Effector memory CD4-positive, alpha-beta T cell (primary cell): Measurements from ENCODE around the gene SPACDR.

Experiments used
- DNase-seq, 3 donors: peaks; one replicate each; pipeline ENCODE4 v3.0.0-alpha.2; 2020
- H3K27ac ChIP-seq: 2 replicates; pipeline ENCODE4 v1.7.0; 2013; ENCODE audit warnings: mild to moderate bottlenecking, low read length, moderate library complexity; ENCODE audit not compliant: insufficient read depth, poor library complexity, severe bottlenecking
- H3K27me3 ChIP-seq: replicated peaks from 2 replicates; pipeline ENCODE4 v1.7.0; 2013; ENCODE audit warnings: mild to moderate bottlenecking, low read length; ENCODE audit not compliant: insufficient read depth, control insufficient read depth, poor library complexity, severe bottlenecking
- H3K36me3 ChIP-seq: 2 replicates; pipeline ENCODE4 v1.7.0; 2013; ENCODE audit warnings: mild to moderate bottlenecking, low read length, moderate library complexity; ENCODE audit not compliant: control insufficient read depth, insufficient read depth
- H3K4me1 ChIP-seq: 2 replicates; pipeline ENCODE4 v1.7.0; 2013; ENCODE audit warnings: low read length, mild to moderate bottlenecking; ENCODE audit not compliant: control insufficient read depth, insufficient read depth, poor library complexity, severe bottlenecking
- H3K4me3 ChIP-seq: 2 replicates; pipeline ENCODE4 v1.7.0; 2013; ENCODE audit warnings: low read length, low read depth, mild to moderate bottlenecking; ENCODE audit not compliant: insufficient read depth, poor library complexity, severe bottlenecking
- H3K9me3 ChIP-seq: 2 replicates; pipeline ENCODE4 v1.7.0; 2013; ENCODE audit warnings: mild to moderate bottlenecking, low read length, moderate library complexity; ENCODE audit not compliant: control insufficient read depth

The SPACDR gene

DNA sequence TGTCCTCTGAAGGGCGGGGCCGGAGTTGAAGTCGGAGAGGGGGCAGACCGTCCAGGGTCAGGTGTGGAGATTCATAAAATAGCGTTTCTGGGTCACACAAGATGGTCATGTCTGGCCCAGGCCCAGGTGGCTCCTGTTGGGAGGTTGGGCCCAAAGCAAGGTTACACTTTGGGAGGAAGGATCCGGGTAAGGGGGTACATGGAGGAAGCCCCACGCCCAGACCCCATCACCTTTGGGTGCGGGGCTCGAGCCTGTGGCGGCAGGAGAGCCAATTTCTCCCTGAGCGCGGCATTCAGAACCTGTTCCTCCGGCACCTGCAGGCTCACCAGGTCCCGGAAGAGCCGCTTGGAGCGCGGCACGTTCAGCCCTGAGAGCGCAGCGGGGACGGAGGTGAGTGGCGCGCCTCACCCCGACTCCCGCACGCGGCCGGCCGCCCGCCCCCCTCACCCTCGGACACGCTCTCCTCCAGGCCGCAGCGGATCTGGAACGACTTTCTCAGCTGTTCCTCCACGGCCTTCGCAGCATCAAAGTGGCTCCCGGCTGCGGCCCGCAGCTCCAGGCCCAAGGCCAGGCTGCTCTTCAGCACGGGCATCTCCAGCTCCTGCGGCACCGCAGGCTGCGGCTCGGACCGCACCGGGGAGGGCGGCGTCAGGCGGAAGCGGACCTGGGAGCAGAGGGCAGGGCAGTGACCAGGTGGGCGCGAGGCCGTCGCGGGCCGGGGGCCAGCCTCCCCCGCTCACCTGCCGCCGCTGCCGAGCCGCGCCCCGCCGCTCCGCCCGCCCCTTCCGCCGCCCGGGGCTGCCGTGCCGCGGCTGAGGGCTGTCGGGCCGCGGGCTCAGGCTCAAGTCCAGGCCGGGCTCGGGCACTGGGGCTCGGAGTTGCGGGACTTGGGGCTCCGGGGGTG lies 28.4 kb downstream of the SPACDR start:
- Histone ChIP-seq H3K27me3 (no peaks in the 10 kb centered on the region), H3K4me3 (peak overlapping the region; percentile 95), H3K36me3 (peaks cover 21% of the 10 kb centered on the region), H3K4me1 (peaks cover 33% of the 10 kb centered on the region), H3K9me3 (no peaks in the 10 kb centered on the region), H3K27ac (peak overlapping the region; percentile 95)
- peak; percentile 15 to 32 (median 27) for DNase-seq

DNA sequence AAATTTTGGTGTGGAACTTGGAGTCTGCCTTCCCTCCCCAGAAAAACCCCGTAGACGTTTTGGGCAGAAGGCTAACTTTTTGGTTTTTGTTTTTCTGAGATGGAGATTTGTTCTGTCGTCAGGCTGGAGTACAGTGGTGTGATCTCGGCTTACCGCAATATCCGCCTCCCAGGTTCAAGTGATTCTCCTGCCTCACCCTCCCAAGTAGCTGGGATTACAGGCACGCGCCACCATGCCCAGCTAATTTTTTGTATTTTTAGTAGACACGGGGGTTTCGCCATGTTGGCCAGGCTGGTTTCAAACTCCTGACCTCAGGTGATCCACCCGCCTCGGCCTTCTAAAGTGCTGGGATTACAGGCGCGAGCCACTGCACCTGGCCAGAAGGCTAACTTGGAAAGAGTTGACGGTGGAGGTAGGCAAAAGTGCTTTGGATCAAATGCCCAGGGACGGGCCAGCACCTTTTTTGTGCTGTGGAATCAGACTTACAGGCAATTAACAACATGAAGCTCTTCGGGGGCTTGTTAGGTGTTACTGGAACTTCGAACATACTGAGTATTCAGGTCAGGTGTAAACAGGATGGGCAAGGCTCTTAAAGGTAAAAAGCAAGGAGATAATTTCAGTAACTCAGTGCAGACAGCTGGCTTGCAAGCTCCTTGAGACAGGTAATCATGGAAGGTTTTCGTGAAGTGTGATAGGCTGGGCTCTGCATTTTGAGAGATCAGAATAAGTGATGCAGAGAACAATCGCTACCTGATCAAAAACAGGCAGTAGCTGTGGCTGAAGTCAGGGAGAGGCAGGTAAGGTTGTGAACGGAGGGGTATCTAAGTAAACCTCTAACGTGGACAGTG lies 29.5 kb downstream of the SPACDR start:
- peaks cover 37% of the 10 kb centered on the region for H3K4me1 ChIP-seq
- H3K27ac ChIP-seq: peak overlapping the region; percentile 95
- no peaks in the 10 kb centered on the region for H3K27me3 ChIP-seq
- H3K9me3 ChIP-seq: no peaks in the 10 kb centered on the region
- no peak for DNase-seq
- peak overlapping the region; percentile 95 for H3K4me3 ChIP-seq
- H3K36me3 ChIP-seq: peaks cover 21% of the 10 kb centered on the region

DNA sequence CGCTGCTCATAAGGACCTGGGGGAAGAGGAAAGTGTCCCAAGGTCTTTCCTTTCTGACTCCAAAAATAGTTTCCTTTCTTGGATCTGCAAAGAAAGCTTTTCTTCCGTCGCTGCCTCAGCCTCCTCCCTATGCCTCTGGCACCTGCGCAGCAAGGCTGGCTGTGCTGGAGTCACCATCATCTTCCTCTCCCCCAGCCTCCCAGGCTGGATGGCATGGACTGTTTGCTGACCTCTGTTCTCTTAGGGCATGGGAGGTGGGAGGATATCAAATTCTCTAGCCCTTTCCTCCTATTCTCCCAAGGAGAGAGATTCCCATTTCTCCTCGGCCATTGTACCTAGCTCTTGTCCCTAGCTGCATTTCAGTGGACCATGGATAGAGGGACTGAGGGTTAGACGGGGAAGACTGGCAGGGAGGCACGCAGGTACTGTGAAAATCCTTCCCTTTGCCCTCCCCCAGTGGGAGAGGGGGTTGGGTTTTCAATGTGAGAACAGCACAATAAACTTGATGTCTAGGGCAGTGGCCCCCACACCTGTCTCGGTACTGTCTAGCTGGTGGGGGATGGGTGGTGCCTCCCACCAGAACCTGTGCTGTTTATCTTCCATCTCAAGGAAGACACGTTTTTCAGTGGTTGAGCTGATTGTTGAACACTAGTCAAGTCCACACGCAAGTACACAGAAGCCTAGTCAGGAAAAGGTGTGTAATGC lies 30.3 kb downstream of the SPACDR start:
- Histone ChIP-seq H3K4me1 (peaks cover 37% of the 10 kb centered on the region), H3K36me3 (peaks cover 21% of the 10 kb centered on the region), H3K27me3 (no peaks in the 10 kb centered on the region), H3K4me3 (no peak overlapping the region), H3K27ac (no peak overlapping the region), H3K9me3 (no peaks in the 10 kb centered on the region)
- no peak for DNase-seq

DNA sequence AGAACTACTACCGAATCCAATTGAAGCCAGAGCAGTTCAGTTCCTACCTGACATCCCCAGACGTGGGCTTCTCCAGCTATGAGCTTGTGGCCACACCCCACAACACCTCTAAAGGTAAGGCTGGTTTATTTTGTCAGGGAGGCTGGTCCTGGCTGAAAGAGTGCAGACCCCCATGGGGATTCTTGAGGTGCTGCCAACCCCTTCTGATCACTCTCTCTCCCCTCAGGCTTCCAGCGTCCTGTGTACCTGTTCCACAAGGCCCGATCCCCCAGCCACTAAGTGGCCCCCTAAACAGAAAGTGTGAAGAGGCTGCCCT lies 30.8 kb downstream of the SPACDR start:
- Histone ChIP-seq H3K36me3 (peaks cover 21% of the 10 kb centered on the region), H3K27me3 (no peaks in the 10 kb centered on the region), H3K4me1 (peaks cover 37% of the 10 kb centered on the region), H3K27ac (no peak overlapping the region), H3K9me3 (no peaks in the 10 kb centered on the region), H3K4me3 (no peak overlapping the region)
- DNase-seq: no peak

DNA sequence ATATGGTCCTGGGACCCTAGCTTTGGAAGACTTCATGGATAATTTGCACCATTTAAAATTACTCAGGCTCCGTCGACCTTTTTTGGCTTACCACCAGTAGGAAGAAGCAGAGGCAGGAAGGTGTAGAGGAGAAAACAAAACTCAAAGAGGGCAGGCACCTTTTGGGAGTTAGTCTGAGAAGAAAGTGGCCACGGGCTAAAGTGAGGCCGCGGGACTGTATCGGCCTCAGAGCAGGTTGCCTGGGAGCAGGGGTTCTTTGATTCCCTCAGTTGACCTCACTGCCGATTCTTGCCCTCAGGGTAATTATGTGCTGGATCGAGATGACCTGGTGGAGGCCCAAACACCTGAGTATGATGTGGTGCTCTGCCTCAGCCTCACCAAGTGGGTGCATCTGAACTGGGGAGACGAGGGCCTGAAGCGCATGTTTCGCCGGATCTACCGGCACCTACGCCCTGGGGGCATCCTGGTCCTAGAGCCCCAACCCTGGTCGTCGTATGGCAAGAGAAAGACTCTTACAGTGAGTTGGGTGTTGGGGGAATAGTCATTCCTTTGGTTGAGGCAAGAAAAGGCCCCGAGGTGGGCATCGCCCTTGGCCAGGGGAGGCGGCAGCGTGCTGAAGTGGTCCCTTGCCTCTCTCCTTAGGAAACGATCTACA lies 31.3 kb downstream of the SPACDR start:
- H3K4me1 ChIP-seq: peaks cover 37% of the 10 kb centered on the region
- H3K9me3 ChIP-seq: no peaks in the 10 kb centered on the region
- H3K36me3 ChIP-seq: peaks cover 21% of the 10 kb centered on the region
- H3K27me3 ChIP-seq: no peaks in the 10 kb centered on the region
- H3K4me3 ChIP-seq: no peak overlapping the region
- no peak for DNase-seq
- H3K27ac ChIP-seq: no peak overlapping the region

DNA sequence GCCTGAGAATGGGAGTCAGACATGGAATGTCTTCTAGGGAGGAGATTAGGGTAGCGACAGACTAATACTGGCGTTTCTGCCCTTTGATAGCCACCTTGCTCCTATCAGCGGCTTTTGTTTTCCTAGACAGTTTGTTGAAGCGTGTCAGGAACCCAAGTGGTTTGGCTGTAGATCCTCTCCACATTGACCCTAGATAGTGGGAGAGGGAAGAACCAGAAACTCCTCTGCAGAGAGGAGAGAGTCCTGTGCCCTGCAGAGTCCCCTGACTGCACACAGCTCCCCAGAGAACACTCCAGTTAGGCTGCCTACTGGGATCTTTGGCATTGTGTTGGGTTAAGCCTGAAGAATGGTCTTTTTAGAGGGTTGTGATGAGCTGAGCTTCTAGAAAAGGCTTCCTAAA lies 32.0 kb downstream of the SPACDR start:
- Histone ChIP-seq H3K4me3 (no peak overlapping the region), H3K27ac (peak overlapping the region; percentile 18)

DNA sequence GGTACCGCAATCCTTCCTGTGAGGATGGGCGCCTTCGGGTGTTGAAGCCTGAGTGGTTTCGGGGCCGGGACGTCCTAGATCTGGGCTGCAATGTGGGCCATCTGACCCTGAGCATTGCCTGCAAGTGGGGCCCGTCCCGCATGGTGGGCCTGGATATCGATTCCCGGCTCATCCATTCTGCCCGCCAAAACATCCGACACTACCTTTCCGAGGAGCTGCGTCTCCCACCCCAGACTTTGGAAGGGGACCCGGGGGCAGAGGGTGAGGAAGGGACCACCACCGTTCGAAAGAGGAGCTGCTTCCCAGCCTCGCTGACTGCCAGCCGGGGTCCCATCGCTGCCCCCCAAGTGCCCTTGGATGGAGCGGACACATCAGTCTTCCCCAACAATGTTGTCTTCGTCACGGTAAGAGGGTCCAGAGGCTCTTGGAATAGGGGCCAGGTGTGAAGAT lies 32.7 kb downstream of the SPACDR start:
- Histone ChIP-seq H3K27me3 (no peaks in the 10 kb centered on the region), H3K27ac (no peak overlapping the region), H3K4me1 (peaks cover 34% of the 10 kb centered on the region), H3K4me3 (no peak overlapping the region), H3K36me3 (peaks cover 21% of the 10 kb centered on the region), H3K9me3 (no peaks in the 10 kb centered on the region)
- no peak for DNase-seq

More for the DNA sequence above, 32.0 kb downstream of the SPACDR start:
- peaks cover 21% of the 10 kb centered on the region for H3K36me3 ChIP-seq
- DNase-seq: no peak
- no peaks in the 10 kb centered on the region for H3K27me3 ChIP-seq
- H3K4me1 ChIP-seq: peaks cover 37% of the 10 kb centered on the region
- no peaks in the 10 kb centered on the region for H3K9me3 ChIP-seq

DNA sequence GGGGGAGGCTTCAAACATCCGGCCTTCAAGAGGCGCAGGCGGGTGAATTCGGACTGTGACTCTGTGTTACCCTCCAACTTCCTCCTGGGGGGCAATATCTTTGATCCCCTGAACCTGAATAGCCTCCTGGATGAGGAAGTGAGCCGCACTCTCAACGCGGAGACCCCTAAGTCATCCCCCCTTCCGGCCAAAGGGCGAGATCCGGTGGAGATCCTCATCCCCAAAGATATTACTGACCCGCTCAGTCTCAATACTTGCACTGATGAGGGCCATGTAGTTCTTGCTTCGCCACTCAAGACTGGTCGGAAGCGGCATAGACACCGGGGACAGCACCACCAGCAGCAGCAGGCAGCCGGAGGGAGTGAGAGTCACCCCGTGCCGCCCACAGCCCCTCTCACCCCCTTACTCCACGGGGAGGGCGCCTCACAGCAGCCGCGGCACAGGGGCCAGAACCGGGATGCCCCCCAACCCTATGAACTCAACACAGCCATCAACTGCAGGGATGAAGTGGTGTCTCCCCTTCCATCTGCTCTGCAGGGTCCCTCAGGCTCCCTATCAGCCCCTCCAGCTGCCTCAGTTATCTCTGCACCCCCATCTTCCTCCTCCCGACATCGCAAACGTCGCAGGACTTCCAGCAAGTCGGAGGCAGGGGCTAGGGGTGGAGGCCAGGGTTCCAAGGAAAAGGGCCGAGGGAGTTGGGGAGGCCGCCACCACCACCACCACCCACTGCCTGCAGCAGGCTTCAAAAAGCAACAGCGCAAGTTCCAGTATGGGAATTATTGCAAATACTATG lies 33.4 kb downstream of the SPACDR start:
- H3K27me3 ChIP-seq: no peaks in the 10 kb centered on the region
- DNase-seq: peak in 1 of 3 donors; percentile 20
- H3K4me1 ChIP-seq: peaks cover 34% of the 10 kb centered on the region
- peak overlapping the region; percentile 100 for H3K27ac ChIP-seq
- peaks cover 21% of the 10 kb centered on the region for H3K36me3 ChIP-seq
- peak overlapping the region; percentile 86 for H3K4me3 ChIP-seq
- H3K9me3 ChIP-seq: no peaks in the 10 kb centered on the region
